H1 (cell line): ENCODE data around the gene PTPRT. TPM values are rescaled to one million over a fixed set of nuclear protein-coding genes. Genes with fewer than 3 reads are reported as not detected.

Experiments
- CTCF ChIA-PET: fragments of 300-600 bp; sonication (Branson Sonifier 250); formaldehyde crosslinking; loops from one replicate; lab custom pipeline; 2021; ENCODE audit not compliant: partially characterized antibody; lab: Charles Lee
- POLR2A ChIA-PET: fragments of 300-600 bp; sonication (Branson Sonifier 250); formaldehyde crosslinking; loops from one replicate; lab custom pipeline; 2021; ENCODE audit warnings: inconsistent platforms; ENCODE audit not compliant: partially characterized antibody; lab: Charles Lee
- DNase-seq, 2 experiments: peaks; one replicate each; pipeline versions ENCODE4 v3.0.0 to v3.0.0-alpha.2; 2010 to 2022; ENCODE audit warnings: low spot score in 2 of 2, low read depth in 1 of 2, mixed read lengths in 1 of 2
- FAIRE-seq: peaks from 2 replicates; lab custom pipeline; 2011; peaks lifted over from hg19 to GRCh38; lab: Jason Lieb, UNC
- H2AFZ ChIP-seq: 2 replicates; pipeline ENCODE4 v1.8.1; 2012; ENCODE audit warnings: low read length, inconsistent platforms
- H2AK5ac ChIP-seq: 2 replicates; pipeline ENCODE4 v1.6.1; 2013; ENCODE audit warnings: low read depth, low read length
- H2BK120ac ChIP-seq: replicated peaks from 2 replicates; pipeline ENCODE3; 2013; ENCODE audit warnings: low read depth, low read length, inconsistent platforms
- H2BK12ac ChIP-seq: 2 replicates; pipeline ENCODE4 v1.6.1; 2013; ENCODE audit warnings: low read depth, low read length
- H2BK15ac ChIP-seq: 2 replicates; pipeline ENCODE4 v1.6.1; 2013; ENCODE audit warnings: low read length
- H2BK20ac ChIP-seq: 2 replicates; pipeline ENCODE4 v1.6.1; 2013; ENCODE audit warnings: low read length
- H2BK5ac ChIP-seq: 2 replicates; pipeline ENCODE4 v1.6.1; 2013; ENCODE audit warnings: low read depth, low read length
- H3K14ac ChIP-seq: 2 replicates; pipeline ENCODE4 v1.6.1; 2013; ENCODE audit warnings: inconsistent platforms; ENCODE audit not compliant: insufficient read length
- H3K18ac ChIP-seq: 2 replicates; pipeline ENCODE4 v1.6.1; 2013; ENCODE audit warnings: low read length; ENCODE audit errors: extremely low read depth
- H3K23ac ChIP-seq: 2 replicates; pipeline ENCODE4 v1.6.1; 2013; ENCODE audit warnings: inconsistent platforms; ENCODE audit not compliant: insufficient read length
- H3K23me2 ChIP-seq: 2 replicates; pipeline ENCODE4 v1.6.1; 2013; ENCODE audit warnings: low read depth, low read length
- H3K27ac ChIP-seq: 2 replicates; pipeline ENCODE4 v1.6.1; 2011; ENCODE audit warnings: low read depth, low read length, inconsistent platforms
- H3K27me3 ChIP-seq, 4 experiments: replicated peaks in 1 of 4; 1 replicate in 1 of 4; 2 replicates in 3 of 4; pipeline versions ENCODE4 v1.6.1 to v1.8.1; 2011 to 2013; ENCODE audit warnings: low read length in 3 of 4, mild to moderate bottlenecking in 3 of 4, inconsistent platforms in 2 of 4, mixed read lengths in 2 of 4, moderate library complexity in 1 of 4; ENCODE audit not compliant: control insufficient read depth in 3 of 4, insufficient read depth in 3 of 4; ENCODE audit errors: extremely low read depth in 1 of 4
- H3K36me3 ChIP-seq, 4 experiments: 2 replicates each; pipeline versions ENCODE4 v1.6.1 to v1.8.1; 2011 to 2013; ENCODE audit warnings: mild to moderate bottlenecking in 4 of 4, low read length in 3 of 4, moderate library complexity in 2 of 4, control low read depth in 1 of 4, inconsistent platforms in 1 of 4; ENCODE audit not compliant: insufficient read depth in 4 of 4, control insufficient read depth in 2 of 4
- H3K4ac ChIP-seq: replicated peaks from 2 replicates; pipeline ENCODE3; 2013; ENCODE audit warnings: low read length, low read depth, mixed read lengths, inconsistent platforms; ENCODE audit not compliant: insufficient read length
- H3K4me1 ChIP-seq, 4 experiments: replicated peaks in 1 of 4; 1 replicate in 1 of 4; 2 replicates in 3 of 4; pipeline versions ENCODE4 v1.6.1 to v1.8.1; 2011 to 2013; ENCODE audit warnings: low read length in 3 of 4, inconsistent platforms in 2 of 4, mixed read lengths in 1 of 4; ENCODE audit not compliant: insufficient read depth in 4 of 4, control insufficient read depth in 3 of 4
- H3K4me2 ChIP-seq, 2 experiments: 2 replicates each; pipeline versions ENCODE4 v1.6.1 to v1.8.1; 2011 to 2013; ENCODE audit warnings: low read depth in 2 of 2, low read length in 2 of 2, control low read depth in 1 of 2, inconsistent platforms in 1 of 2, mild to moderate bottlenecking in 1 of 2; ENCODE audit not compliant: insufficient read depth in 1 of 2
- H3K4me3 ChIP-seq, 4 experiments: fragments of 200-600, 300-600 bp in 1 of 4; sonication (generic), shearing (Covaris generic), sonication (Bioruptor Twin) in 1 of 4; 2 replicates each; pipeline versions ENCODE4 v1.5.1 to v1.8.1; 2011 to 2016; ENCODE audit warnings: low read length in 4 of 4, low read depth in 3 of 4, control low read depth in 2 of 4, inconsistent platforms in 2 of 4, mild to moderate bottlenecking in 2 of 4, mixed read lengths in 1 of 4, moderate library complexity in 1 of 4; ENCODE audit not compliant: insufficient read depth in 2 of 4; ENCODE audit errors: extremely low read depth in 1 of 4
- H3K56ac ChIP-seq: replicated peaks from 2 replicates; pipeline ENCODE3; 2013; ENCODE audit warnings: low read depth, mild to moderate bottlenecking, mixed read lengths, low read length, inconsistent platforms; ENCODE audit not compliant: insufficient read length
- H3K79me1 ChIP-seq: 2 replicates; pipeline ENCODE4 v1.6.1; 2013; ENCODE audit warnings: low read depth, low read length, control low read depth
- H3K79me2 ChIP-seq, 2 experiments: 2 replicates each; pipeline versions ENCODE4 v1.6.1 to v1.8.1; 2012 to 2013; ENCODE audit warnings: low read length in 2 of 2, mild to moderate bottlenecking in 2 of 2, inconsistent platforms in 1 of 2; ENCODE audit not compliant: insufficient read depth in 2 of 2, control insufficient read depth in 1 of 2
- H3K9ac ChIP-seq, 4 experiments: replicated peaks in 1 of 4; 1 replicate in 1 of 4; 2 replicates in 3 of 4; pipeline versions ENCODE4 v1.6.1 to v1.8.1; 2011 to 2013; ENCODE audit warnings: low read depth in 3 of 4, low read length in 3 of 4, control low read depth in 2 of 4, mild to moderate bottlenecking in 2 of 4, moderate library complexity in 2 of 4, inconsistent platforms in 1 of 4; ENCODE audit errors: extremely low read depth in 1 of 4
- H3K9me3 ChIP-seq, 2 experiments: 2 replicates each; pipeline versions ENCODE4 v1.6.1 to v1.8.1; 2012 to 2013; ENCODE audit warnings: mild to moderate bottlenecking in 2 of 2, moderate library complexity in 2 of 2, control low read depth in 1 of 2, inconsistent platforms in 1 of 2, low read depth in 1 of 2, low read length in 1 of 2, mixed read lengths in 1 of 2; ENCODE audit not compliant: insufficient read depth in 2 of 2
- H4K20me1 ChIP-seq, 2 experiments: replicated peaks in 1 of 2; 2 replicates each; pipeline versions ENCODE3 to v1.8.1; 2011 to 2013; ENCODE audit warnings: inconsistent platforms in 2 of 2, low read length in 2 of 2, mild to moderate bottlenecking in 1 of 2; ENCODE audit not compliant: insufficient read depth in 2 of 2, control insufficient read depth in 1 of 2
- H4K5ac ChIP-seq: 2 replicates; pipeline ENCODE4 v1.6.1; 2013; ENCODE audit warnings: low read length, low read depth, mixed read lengths, inconsistent platforms; ENCODE audit not compliant: insufficient read length
- H4K8ac ChIP-seq: 2 replicates; pipeline ENCODE4 v1.8.0; 2013; ENCODE audit warnings: mild to moderate bottlenecking, moderate library complexity, low read length, inconsistent platforms; ENCODE audit not compliant: insufficient read depth; ENCODE audit errors: extremely low read depth
- H4K91ac ChIP-seq: replicated peaks from 2 replicates; pipeline ENCODE3; 2013; ENCODE audit warnings: low read length, mixed read lengths, inconsistent platforms; ENCODE audit not compliant: insufficient read length
- MAFK ChIP-seq: IDR thresholded peaks from 2 replicates; pipeline ENCODE4 v1.6.1; 2012; ENCODE audit warnings: low read depth, mild to moderate bottlenecking, improper control_type of control experiment, low read length
- SUZ12 ChIP-seq: fragments of 200-600 bp; sonication (generic); IDR thresholded peaks from 2 replicates; pipeline ENCODE4 v1.6.1; 2012; ENCODE audit warnings: mild to moderate bottlenecking, inconsistent platforms, low read length, moderate library complexity, mixed read lengths
- WGBS, 2 experiments: shearing (Covaris generic) in 1 of 2; methylation state at CpG; one replicate each; pipeline versions ENCODE4 v1.1.6 to v1.1.7; 2013 to 2015; ENCODE audit warnings: low lambda C conversion rate in 2 of 2, mixed read lengths in 2 of 2, inconsistent platforms in 1 of 2, low coverage in 1 of 2, missing lambda C conversion rate in 1 of 2; ENCODE audit not compliant: insufficient replicate concordance in 2 of 2, insufficient coverage in 1 of 2, insufficient read length in 1 of 2; ENCODE audit errors: extremely low coverage in 1 of 2, missing lambda C conversion rate in 1 of 2; 5-methylcytosine and 5-hydroxymethylcytosine counted together
- polyA plus RNA-seq, 7 experiments: library from polyadenylated mRNA; depleted of rRNA in 3 of 7; stranded (reverse) in 5 of 7; unstranded in 2 of 7; fragments of >200 nt in 5 of 7; fragments of 200-250 nt in 2 of 7; gene quantifications; 1 replicate in 5 of 7; 2 replicates in 1 of 7; 4 replicates in 1 of 7; pipeline versions ENCODE4 v1.2.1 to v1.2.3, GENCODE V29; 2011 to 2013; ENCODE audit warnings: missing spikeins in 2 of 7, mixed read lengths in 2 of 7
- total RNA-seq: library from RNA; stranded (reverse); fragmentation: NEBNext Ultra II Directional; extraction: Animal tissue kit (Norgen Biotek cat#: 25700); gene quantifications from 2 replicates; pipeline ENCODE4 v1.2.1, GENCODE V29; 2021

PTPRT gene
- total and polyA plus RNA-seq, 2 of the 8 experiments (the other 6 are each of a cell fraction or from before 2014, with no cell fraction given): 0.33 to 1.8 TPM

DNA sequence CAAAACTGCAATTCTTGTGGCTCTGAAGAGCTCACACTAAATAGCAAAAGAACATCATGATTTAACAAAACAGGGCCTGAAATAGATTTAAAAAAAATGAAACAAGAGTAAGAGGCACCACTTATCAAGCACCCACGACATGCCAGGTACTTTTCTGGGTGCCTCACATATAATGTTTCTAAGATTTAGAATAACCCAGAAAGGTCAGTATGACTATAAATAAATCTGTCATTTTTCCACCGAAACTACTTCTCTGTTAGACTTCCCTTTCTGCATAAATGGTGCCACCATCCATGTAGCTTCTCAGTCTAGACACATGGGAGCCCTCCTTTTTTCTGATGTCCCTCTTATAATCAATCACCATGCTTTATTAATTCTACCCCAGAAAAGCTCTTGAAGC lies 919.2 kb downstream of the PTPRT start:
- Histone ChIP-seq H2AFZ (no peak overlapping the region), H3K79me2 (no peaks in the 10 kb centered on the region), H3K9ac (no peak overlapping the region), H4K20me1 (no peaks in the 10 kb centered on the region), H3K27ac (no peak overlapping the region), H3K23ac (no peak overlapping the region), H2AK5ac (no peak overlapping the region), H3K4ac (no peak overlapping the region), H3K27me3 (no peaks in the 10 kb centered on the region), H4K91ac (no peak overlapping the region), H2BK120ac (no peak overlapping the region), H2BK15ac (no peak overlapping the region), H2BK5ac (no peak overlapping the region), H3K4me2 (no peak overlapping the region), H3K14ac (no peak overlapping the region), H3K79me1 (no peaks in the 10 kb centered on the region), H3K23me2 (no peaks in the 10 kb centered on the region; the same call in 1 of the 2 replicates), H2BK12ac (no peak overlapping the region), H3K36me3 (no peaks in the 10 kb centered on the region), H4K5ac (no peak overlapping the region), H2BK20ac (no peak overlapping the region), H3K4me3 (no peak overlapping the region), H4K8ac (no peak overlapping the region), H3K4me1 (peaks cover 0 to 2% (median 0%) of the 10 kb centered on the region in 4 experiments; a peak in 3 of 7 replicates), H3K56ac (no peak overlapping the region), H3K18ac (no peak overlapping the region), H3K9me3 (no peaks in the 10 kb centered on the region)
- DNase-seq: no peak
- WGBS, 2 experiments: 100% methylated on average over 2 of the region's 2 CpGs; no CpG with 5 or more reads in 1 of the 2 experiments
- ChIA-PET CTCF (interaction anchor here (0.7 kb wide), 1 partner anchor 95 kb away, joined by 3 read pairs; no protein-coding TSS in a partner anchor), POLR2A (no interaction called here)
- no peak for TF ChIP-seq SUZ12
- no peak for TF ChIP-seq MAFK
- FAIRE-seq: no peak
